Chondrocyte (in vitro differentiated cells): ENCODE data around the gene EXOC3L4. TPM values are rescaled to one million over a fixed set of nuclear protein-coding genes. Genes with fewer than 3 reads are reported as not detected.
A peak's percentile ranks its signal among the peaks of the same experiment; 100 is the strongest.

ENCODE experiments used
- DNase-seq: peaks from one replicate; pipeline ENCODE4 v3.0.0; 2021; ENCODE audit warnings: mixed read lengths, low spot score
- H3K27ac Mint-ChIP-seq: one replicate; pipeline ENCODE4 v1.8.0; 2021; ENCODE audit warnings: mild to moderate bottlenecking, moderate library complexity, mixed read lengths; ENCODE audit not compliant: unreplicated experiment
- H3K27me3 Mint-ChIP-seq: 2 replicates; pipeline ENCODE4 v1.8.0; 2021; ENCODE audit warnings: low read depth, mixed read lengths
- H3K36me3 Mint-ChIP-seq: 2 replicates; pipeline ENCODE4 v1.8.0; 2021; ENCODE audit warnings: low read depth, mixed read lengths
- H3K4me1 Mint-ChIP-seq: 2 replicates; pipeline ENCODE4 v1.8.0; 2021; ENCODE audit warnings: low read depth, mild to moderate bottlenecking, mixed read lengths
- H3K4me3 Mint-ChIP-seq: one replicate; pipeline ENCODE4 v1.8.0; 2021; ENCODE audit warnings: mild to moderate bottlenecking, moderate library complexity, mixed read lengths; ENCODE audit not compliant: unreplicated experiment
- H3K9me3 Mint-ChIP-seq: 2 replicates; pipeline ENCODE4 v1.8.0; 2021; ENCODE audit warnings: low read depth, mixed read lengths
- total RNA-seq: library from RNA; stranded (reverse); gene quantifications from 3 replicates; pipeline ENCODE4 v1.2.1, GENCODE V29; 2021
- TF ChIP-seq, protein P1 (sequence below): fragments of 200-600 bp; sonication (generic); IDR thresholded peaks from 2 replicates; pipeline ENCODE4 v1.5.0; 2021; ENCODE audit warnings: antibody characterized with exemption, mild to moderate bottlenecking, moderate library complexity

EXOC3L4 gene
- total RNA-seq, 1 donor from 2014 or later = not detected

DNA sequence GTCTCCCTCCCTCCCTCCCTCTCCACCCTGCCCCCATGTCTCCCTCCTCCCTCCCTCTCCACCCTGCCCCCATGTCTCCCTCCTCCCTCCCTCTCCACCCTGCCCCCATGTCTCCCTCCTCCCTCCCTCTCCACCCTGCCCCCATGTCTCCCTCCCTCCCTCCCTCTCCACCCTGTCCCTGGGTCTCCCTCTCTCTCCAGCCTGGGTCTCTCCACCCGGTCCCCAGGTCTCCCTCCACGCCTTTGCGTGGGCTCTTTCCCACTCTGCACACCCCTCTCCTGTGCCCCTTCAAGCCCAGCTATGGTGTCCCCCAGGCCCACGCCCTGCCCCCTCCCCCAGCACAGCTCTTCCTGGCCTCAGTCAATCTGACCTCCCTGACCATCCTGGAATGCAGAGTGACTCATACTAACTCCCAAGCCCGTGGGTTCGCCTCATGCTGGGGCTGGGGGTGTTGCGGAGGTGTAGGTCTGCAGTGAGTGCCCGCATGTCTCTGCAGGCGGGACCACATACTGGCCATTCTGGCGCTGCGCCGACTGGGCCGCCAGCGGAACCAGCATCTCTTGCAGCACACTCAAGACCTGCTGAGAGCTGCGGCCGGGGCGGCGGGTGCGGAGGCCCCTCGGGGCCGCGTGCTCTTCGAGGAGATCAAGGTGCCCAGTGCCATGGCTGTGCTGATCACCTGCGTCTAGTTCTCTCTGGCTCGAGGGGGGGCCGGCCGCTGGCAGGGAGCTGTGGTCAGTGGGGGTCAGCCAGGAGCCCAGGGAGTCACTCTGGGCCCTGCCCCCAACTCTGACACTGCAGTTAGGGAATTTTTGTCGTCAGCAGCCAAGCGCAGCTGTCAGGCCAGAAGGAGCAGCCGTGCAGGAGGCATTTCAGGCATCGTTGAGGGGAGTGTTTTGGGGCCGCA lies 15.3 kb downstream of the EXOC3L4 start:
- Mint-ChIP-seq H3K36me3 (no peaks in the 10 kb centered on the region), H3K4me3 (peak overlapping the region; percentile 28), H3K27ac (peak overlapping the region; percentile 39), H3K27me3 (no peaks in the 10 kb centered on the region), H3K4me1 (peaks cover 19% of the 10 kb centered on the region), H3K9me3 (no peaks in the 10 kb centered on the region)
- no peak for DNase-seq
- TF ChIP-seq, protein P1, sequence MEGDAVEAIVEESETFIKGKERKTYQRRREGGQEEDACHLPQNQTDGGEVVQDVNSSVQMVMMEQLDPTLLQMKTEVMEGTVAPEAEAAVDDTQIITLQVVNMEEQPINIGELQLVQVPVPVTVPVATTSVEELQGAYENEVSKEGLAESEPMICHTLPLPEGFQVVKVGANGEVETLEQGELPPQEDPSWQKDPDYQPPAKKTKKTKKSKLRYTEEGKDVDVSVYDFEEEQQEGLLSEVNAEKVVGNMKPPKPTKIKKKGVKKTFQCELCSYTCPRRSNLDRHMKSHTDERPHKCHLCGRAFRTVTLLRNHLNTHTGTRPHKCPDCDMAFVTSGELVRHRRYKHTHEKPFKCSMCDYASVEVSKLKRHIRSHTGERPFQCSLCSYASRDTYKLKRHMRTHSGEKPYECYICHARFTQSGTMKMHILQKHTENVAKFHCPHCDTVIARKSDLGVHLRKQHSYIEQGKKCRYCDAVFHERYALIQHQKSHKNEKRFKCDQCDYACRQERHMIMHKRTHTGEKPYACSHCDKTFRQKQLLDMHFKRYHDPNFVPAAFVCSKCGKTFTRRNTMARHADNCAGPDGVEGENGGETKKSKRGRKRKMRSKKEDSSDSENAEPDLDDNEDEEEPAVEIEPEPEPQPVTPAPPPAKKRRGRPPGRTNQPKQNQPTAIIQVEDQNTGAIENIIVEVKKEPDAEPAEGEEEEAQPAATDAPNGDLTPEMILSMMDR = no peak

DNA sequence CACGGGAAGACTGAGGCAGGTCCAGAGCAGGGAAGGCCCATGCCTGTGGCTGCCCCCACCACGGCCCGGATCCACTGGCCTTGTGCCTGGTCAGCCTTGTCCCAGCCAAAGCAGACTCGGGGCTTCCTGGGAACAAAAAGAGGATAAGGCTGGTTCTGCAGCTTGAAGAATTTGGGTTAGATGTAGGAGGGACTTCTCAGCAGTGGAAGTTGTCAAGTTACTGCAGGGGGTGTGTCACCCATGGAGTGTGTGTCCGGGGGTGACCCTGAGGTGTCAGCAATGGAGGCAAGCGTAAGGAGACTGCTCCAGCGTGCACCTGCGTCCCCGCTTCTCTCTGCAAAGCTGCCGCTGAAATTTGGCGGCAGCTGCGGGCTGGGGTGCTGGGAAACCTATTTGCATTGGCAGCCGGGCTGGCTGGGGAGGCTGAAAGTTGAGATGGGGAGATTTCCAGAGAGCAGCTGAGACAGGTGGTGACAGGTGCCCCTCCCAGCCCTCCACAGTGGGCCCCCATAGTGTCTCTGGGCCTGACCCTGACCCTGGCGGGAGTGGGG lies 16.2 kb downstream of the EXOC3L4 start:
- no peaks in the 10 kb centered on the region for H3K9me3 Mint-ChIP-seq
- H3K27me3 Mint-ChIP-seq = no peaks in the 10 kb centered on the region
- peaks cover 19% of the 10 kb centered on the region for H3K4me1 Mint-ChIP-seq
- TF ChIP-seq, protein P1 = no peak
- no peak for DNase-seq
- no peaks in the 10 kb centered on the region for H3K36me3 Mint-ChIP-seq
- peak overlapping the region; percentile 35 for H3K4me3 Mint-ChIP-seq
- peak overlapping the region; percentile 39 for H3K27ac Mint-ChIP-seq

DNA sequence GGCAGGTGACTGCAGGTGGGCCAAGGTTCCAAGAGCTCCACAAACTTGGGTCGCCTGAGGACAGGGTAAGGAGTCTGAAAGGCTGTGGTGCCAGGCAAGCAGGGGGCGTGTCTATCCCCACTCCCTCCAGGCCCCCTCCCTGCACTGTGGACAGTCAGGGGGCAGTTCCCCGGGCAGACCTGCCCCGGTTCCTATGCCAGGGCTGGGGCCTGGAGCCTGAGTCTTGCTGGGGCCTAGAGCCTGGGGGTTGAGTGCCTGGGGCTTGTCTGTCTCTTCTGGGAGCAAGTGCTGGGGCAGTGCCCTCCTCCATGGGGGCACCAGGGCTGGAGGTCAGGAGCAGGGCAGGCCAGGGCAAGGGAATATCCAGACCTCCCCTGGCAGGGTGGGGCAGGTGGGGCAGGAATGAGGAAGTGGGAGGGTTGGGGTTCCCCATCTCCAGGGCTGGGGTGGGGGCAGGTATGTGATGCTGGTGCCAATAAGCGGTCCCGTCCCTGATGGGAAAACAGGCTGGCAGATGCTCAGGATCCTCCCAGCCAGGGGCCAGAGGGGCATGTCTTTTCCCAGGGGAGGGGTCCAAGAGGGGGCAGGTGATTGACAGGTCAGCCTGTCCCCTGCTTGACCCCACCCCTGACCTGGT lies 16.8 kb downstream of the EXOC3L4 start:
- Mint-ChIP-seq H3K4me3 (no peak overlapping the region), H3K36me3 (no peaks in the 10 kb centered on the region), H3K4me1 (peaks cover 19% of the 10 kb centered on the region), H3K27ac (peak overlapping the region; percentile 39), H3K9me3 (no peaks in the 10 kb centered on the region), H3K27me3 (no peaks in the 10 kb centered on the region)
- DNase-seq = no peak
- TF ChIP-seq, protein P1 = no peak

DNA sequence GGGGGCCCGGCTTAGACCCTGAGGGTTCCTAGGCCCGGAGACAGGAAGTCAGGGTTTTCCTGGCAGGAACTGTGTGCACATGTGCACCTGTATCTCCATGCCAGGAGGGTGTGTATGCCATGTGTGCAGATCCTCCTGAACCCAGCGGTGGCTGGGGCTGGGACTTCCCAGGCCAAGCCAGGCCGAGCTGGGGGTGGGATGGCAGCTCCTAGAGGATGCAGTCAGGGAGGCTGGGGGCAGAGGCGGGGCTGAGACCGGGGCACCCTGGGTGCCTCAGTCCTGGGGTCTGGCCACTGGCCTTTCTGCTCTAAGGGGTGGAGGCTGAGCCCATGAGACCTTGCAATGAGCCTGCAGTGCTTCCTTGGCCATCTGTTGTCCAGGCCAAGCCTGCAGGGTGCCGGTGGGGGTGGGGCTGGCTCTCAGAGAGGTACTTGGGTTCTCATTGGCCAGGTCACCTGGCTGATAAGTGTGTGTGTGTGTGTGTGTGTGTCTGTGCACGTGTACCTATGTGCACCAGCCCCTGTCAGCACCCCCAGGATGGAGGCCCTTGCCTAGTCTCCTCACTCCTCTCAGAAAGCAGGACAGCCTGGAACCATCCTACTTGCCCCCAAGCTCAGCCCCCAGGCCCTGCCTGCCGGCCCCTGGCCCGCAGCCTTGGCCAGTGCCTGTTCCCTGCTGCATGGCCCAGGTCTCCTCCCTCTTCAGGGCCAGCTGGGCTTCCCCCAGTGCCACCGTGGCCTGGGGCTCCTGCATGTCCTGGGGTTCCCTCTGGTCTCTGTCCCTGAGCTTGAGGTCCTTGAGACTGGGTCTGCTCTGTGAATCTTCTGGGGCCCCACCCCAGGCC lies 18.1 kb downstream of the EXOC3L4 start:
- DNase-seq = no peak
- H3K9me3 Mint-ChIP-seq = no peaks in the 10 kb centered on the region
- H3K4me3 Mint-ChIP-seq = no peak overlapping the region
- H3K36me3 Mint-ChIP-seq = no peaks in the 10 kb centered on the region
- TF ChIP-seq, protein P1 = no peak
- H3K27ac Mint-ChIP-seq = no peak overlapping the region
- peaks cover 19% of the 10 kb centered on the region for H3K4me1 Mint-ChIP-seq
- no peaks in the 10 kb centered on the region for H3K27me3 Mint-ChIP-seq
